Naive B cell (primary cell): ENCODE measurements around the gene SLC8A2. TPM values are rescaled to one million over a fixed set of nuclear protein-coding genes. Genes with fewer than 3 reads are reported as not detected.

Experiments
- ATAC-seq, 2 donors: fragments of 150-1000 bp; cut with Tn5 transposase; 2 replicates each; pipeline ENCODE4 v1.10.0; 2021; ENCODE audit warnings: low read depth in 2 of 2, mild to moderate bottlenecking in 2 of 2, moderate library complexity in 2 of 2
- DNase-seq: peaks from one replicate; pipeline ENCODE4 v3.0.0; 2022
- H3K27ac Mint-ChIP-seq, 6 donors: one replicate each; pipeline ENCODE4 v1.8.0; 2020 to 2022; ENCODE audit warnings: mild to moderate bottlenecking in 6 of 6, mixed read lengths in 6 of 6, moderate library complexity in 5 of 6, inconsistent platforms in 2 of 6
- H3K27me3 Mint-ChIP-seq, 3 donors: one replicate each; pipeline ENCODE4 v1.8.0; 2021 to 2022; ENCODE audit warnings: mixed read lengths in 3 of 3, mild to moderate bottlenecking in 1 of 3
- H3K36me3 Mint-ChIP-seq, 2 donors: one replicate each; pipeline ENCODE4 v1.8.0; 2020 to 2022; ENCODE audit warnings: mixed read lengths in 2 of 2, inconsistent platforms in 1 of 2, mild to moderate bottlenecking in 1 of 2
- H3K4me1 Mint-ChIP-seq, 3 donors: one replicate each; pipeline ENCODE4 v1.8.0; 2020 to 2022; ENCODE audit warnings: mixed read lengths in 3 of 3, inconsistent platforms in 1 of 3, mild to moderate bottlenecking in 1 of 3, moderate library complexity in 1 of 3
- H3K4me3 Mint-ChIP-seq, 8 donors: one replicate each; pipeline ENCODE4 v1.8.0; 2020 to 2022; ENCODE audit warnings: mild to moderate bottlenecking in 8 of 8, mixed read lengths in 8 of 8, moderate library complexity in 8 of 8, inconsistent platforms in 2 of 8
- H3K9me3 Mint-ChIP-seq, 7 donors: one replicate each; pipeline ENCODE4 v1.8.0; 2020 to 2022; ENCODE audit warnings: mixed read lengths in 7 of 7, mild to moderate bottlenecking in 5 of 7, inconsistent platforms in 2 of 7, moderate library complexity in 1 of 7
- polyA plus RNA-seq, 6 donors: library from polyadenylated mRNA; unstranded; fragments of 300-500 nt; fragmentation: Illumina TruSeq; gene quantifications; one replicate each; pipeline ENCODE4 v1.2.3, GENCODE V29; 2021; ENCODE audit warnings: low read depth in 6 of 6

Gene SLC8A2
- polyA plus RNA-seq: not detected

- H3K27me3 Mint-ChIP-seq: peaks cover 35 to 57% (median 54%) of the 10 kb centered on the region in 3 donors
- peak; percentile 45 to 62 for ATAC-seq
- DNase-seq: peak; percentile 24
- peaks cover 0 to 6% (median 0%) of the 10 kb centered on the region in 7 donors for H3K9me3 Mint-ChIP-seq
- peak within 1 kb of the TSS; percentile 27 to 87 (median 57) for H3K4me3 Mint-ChIP-seq
- peak within 1 kb of the TSS in 4 of 6 donors; percentile 10 to 88 (median 82) for H3K27ac Mint-ChIP-seq
- peaks cover 20 to 22% (median 21%) of the 10 kb centered on the region in 3 donors for H3K4me1 Mint-ChIP-seq
- H3K36me3 Mint-ChIP-seq: peaks cover 0 to 15% of the 10 kb centered on the region in 2 donors
These were observed at the start of gene SLC8A2 for GRCh38 chr19:47471733-47472457. Gene SLC8A2, minus strand, starts transcription at chr19:47471893. Its CDS starts 5,490 bp downstream, at chr19:47466403.

GRCh38 chr19:47520839-47521238 lies 49.1 kb upstream of the SLC8A2 start:
- Mint-ChIP-seq H3K4me1 (peaks cover 40 to 66% (median 55%) of the 10 kb centered on the region in 3 donors), H3K27me3 (peaks cover 19 to 31% (median 22%) of the 10 kb centered on the region in 3 donors), H3K27ac (no peak overlapping the region), H3K9me3 (no peaks in the 10 kb centered on the region), H3K36me3 (no peaks in the 10 kb centered on the region), H3K4me3 (no peak overlapping the region)
- no peak for DNase-seq
- ATAC-seq: no peak

GRCh38 chr19:47520343-47520806 lies 48.7 kb upstream of the SLC8A2 start:
- no peaks in the 10 kb centered on the region for H3K9me3 Mint-ChIP-seq
- peak overlapping the region in 2 of 6 donors; percentile 16 to 82 for H3K27ac Mint-ChIP-seq
- ATAC-seq (no peak), DNase-seq (no peak)
- no peaks in the 10 kb centered on the region for H3K36me3 Mint-ChIP-seq
- H3K4me3 Mint-ChIP-seq: peak overlapping the region in 4 of 8 donors; percentile 6 to 75 (median 32)
- peaks cover 19 to 31% (median 22%) of the 10 kb centered on the region in 3 donors for H3K27me3 Mint-ChIP-seq
- H3K4me1 Mint-ChIP-seq: peaks cover 40 to 71% (median 59%) of the 10 kb centered on the region in 3 donors

DNA sequence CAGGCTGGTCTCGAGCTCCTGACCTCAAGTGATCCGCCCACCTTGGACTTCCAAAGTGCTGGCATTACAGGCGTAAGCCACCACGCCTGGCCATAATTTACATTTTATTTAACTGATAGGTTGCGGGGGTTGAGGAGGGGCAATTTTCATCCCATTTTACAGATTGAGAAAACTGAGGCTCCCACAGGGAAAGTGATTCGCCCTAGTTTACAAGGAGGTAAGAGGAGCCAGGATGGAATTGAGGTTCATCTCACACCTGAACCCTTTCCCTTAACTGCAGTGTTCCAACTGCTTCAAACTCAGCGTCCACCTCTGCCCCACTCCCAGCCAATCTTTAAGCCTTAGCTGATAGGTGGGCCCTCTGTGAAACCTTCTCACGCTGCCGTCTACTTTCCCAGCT lies 47.2 kb upstream of the SLC8A2 start:
- no peak for ATAC-seq
- H3K4me1 Mint-ChIP-seq: peaks cover 51 to 79% (median 71%) of the 10 kb centered on the region in 3 donors
- no peaks in the 10 kb centered on the region for H3K36me3 Mint-ChIP-seq
- H3K27ac Mint-ChIP-seq: peak overlapping the region in 2 of 6 donors; percentile 44 to 87
- H3K4me3 Mint-ChIP-seq: peak overlapping the region in 5 of 8 donors; percentile 8 to 73 (median 49)
- peaks cover 17 to 26% (median 18%) of the 10 kb centered on the region in 3 donors for H3K27me3 Mint-ChIP-seq
- DNase-seq: no peak
- no peaks in the 10 kb centered on the region for H3K9me3 Mint-ChIP-seq

- ATAC-seq (peak; percentile 31 to 32), DNase-seq (peak; percentile 76)
- peak overlapping the region in 7 of 8 donors; percentile 43 to 78 (median 62) for H3K4me3 Mint-ChIP-seq
- H3K9me3 Mint-ChIP-seq: no peaks in the 10 kb centered on the region
- H3K27ac Mint-ChIP-seq: peak overlapping the region in 5 of 6 donors; percentile 49 to 86 (median 82)
- peaks cover 9 to 19% (median 11%) of the 10 kb centered on the region in 3 donors for H3K27me3 Mint-ChIP-seq
- H3K4me1 Mint-ChIP-seq: peaks cover 52 to 79% (median 73%) of the 10 kb centered on the region in 3 donors
- H3K36me3 Mint-ChIP-seq: no peaks in the 10 kb centered on the region
These were observed 46.4 kb upstream of the SLC8A2 start for GRCh38 chr19:47518139-47518538.

DNA sequence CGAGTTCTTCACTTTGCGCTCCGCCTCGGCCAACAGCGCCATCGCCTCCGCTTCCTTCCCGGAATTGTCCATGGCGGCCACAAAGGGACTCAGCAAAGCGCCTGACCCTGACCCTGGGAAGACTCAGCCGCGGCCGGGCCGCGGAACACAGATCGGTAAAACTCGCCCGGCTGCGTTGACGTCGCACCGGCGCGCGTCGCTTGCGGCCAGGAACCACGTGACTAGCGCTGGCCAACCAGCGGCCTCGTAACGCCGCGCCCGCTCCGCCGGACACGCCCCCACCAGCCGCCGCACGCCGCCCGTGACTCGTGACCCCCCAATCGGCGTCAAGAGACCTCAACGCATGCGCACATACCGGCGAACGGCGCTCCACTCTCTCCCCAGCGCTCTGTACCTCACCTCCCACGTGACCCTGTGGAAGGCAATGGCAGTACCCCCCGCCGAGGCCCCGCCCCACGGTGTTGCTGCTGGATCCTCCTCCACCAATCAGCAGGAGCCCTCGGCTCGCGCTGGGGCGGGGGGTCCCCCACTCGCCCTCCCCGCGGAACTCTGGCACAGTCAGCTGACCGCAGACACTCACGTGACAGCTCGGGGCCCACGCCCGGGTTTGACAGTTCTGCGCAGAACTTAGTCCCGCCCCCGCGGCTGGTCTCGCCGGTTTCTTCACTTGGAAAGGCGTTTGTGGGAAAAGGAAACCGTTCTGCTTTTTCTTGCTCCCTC lies 43.3 kb upstream of the SLC8A2 start, which contains the start of gene NAPA:
TSS of gene NAPA (minus strand) at position 195 of the 720 bp plus-strand sequence. CDS start at position 72, 123 bp downstream.
- Mint-ChIP-seq H3K9me3 (no peaks in the 10 kb centered on the region), H3K4me1 (peaks cover 69 to 90% (median 84%) of the 10 kb centered on the region in 3 donors), H3K27me3 (peaks cover 0 to under 1% (median 0%) of the 10 kb centered on the region in 3 donors), H3K4me3 (peak within 1 kb of the TSS; percentile 95 to 100 (median 99)), H3K36me3 (no peaks in the 10 kb centered on the region), H3K27ac (peak within 1 kb of the TSS; percentile 99 to 100 (median 100))
- DNase-seq (peak; percentile 100), ATAC-seq (peak; percentile 82 to 85)

- no peaks in the 10 kb centered on the region for H3K36me3 Mint-ChIP-seq
- H3K27ac Mint-ChIP-seq: peak overlapping the region; percentile 99 to 100 (median 100)
- H3K9me3 Mint-ChIP-seq: no peaks in the 10 kb centered on the region
- peak overlapping the region; percentile 95 to 100 (median 99) for H3K4me3 Mint-ChIP-seq
- H3K27me3 Mint-ChIP-seq: no peaks in the 10 kb centered on the region
- no peak for DNase-seq
- H3K4me1 Mint-ChIP-seq: peaks cover 69 to 89% (median 84%) of the 10 kb centered on the region in 3 donors
- ATAC-seq: peak; percentile 0 to 1
These were observed 42.6 kb upstream of the SLC8A2 start for GRCh38 chr19:47514151-47514868.

DNA sequence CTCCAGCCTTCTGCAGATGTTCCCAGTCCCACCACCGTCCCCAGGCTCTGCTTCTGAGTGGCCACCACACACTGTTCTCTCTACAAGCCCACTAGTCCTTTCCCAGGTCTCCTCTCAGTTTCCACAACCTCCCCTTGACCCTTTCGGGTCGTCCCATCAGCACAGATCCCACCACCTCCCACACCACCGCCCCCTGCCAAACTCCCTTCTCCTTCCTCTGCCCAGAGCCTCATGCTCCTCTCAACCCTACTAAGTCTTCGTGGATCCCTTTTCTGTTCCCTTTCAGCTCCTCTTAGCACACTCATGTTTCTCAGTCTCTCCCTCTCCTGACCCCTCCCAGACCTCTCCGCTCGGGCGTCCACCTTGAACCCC lies 41.2 kb upstream of the SLC8A2 start:
- no peak for ATAC-seq
- Mint-ChIP-seq H3K36me3 (no peaks in the 10 kb centered on the region), H3K4me3 (peak overlapping the region; percentile 79 to 100 (median 98)), H3K4me1 (peaks cover 59 to 76% (median 71%) of the 10 kb centered on the region in 3 donors), H3K27me3 (no peaks in the 10 kb centered on the region), H3K27ac (peak overlapping the region; percentile 89 to 100 (median 100)), H3K9me3 (no peaks in the 10 kb centered on the region)
- no peak for DNase-seq

- DNase-seq (no peak), ATAC-seq (no peak)
- Mint-ChIP-seq H3K9me3 (no peaks in the 10 kb centered on the region), H3K27ac (peak overlapping the region; percentile 78 to 100 (median 100)), H3K4me3 (peak overlapping the region; percentile 79 to 100 (median 98)), H3K27me3 (no peaks in the 10 kb centered on the region), H3K36me3 (no peaks in the 10 kb centered on the region), H3K4me1 (peaks cover 58 to 78% (median 68%) of the 10 kb centered on the region in 3 donors)
These were observed 40.7 kb upstream of the SLC8A2 start for GRCh38 chr19:47512183-47512947.

- peak overlapping the region in 4 of 8 donors; percentile 7 to 95 (median 14) for H3K4me3 Mint-ChIP-seq
These were observed 40.0 kb upstream of the SLC8A2 start for GRCh38 chr19:47511681-47512080.

GRCh38 chr19:47511128-47511517 lies 39.4 kb upstream of the SLC8A2 start:
- H3K27ac Mint-ChIP-seq: peak overlapping the region in 3 of 6 donors; percentile 37 to 85 (median 70)
- DNase-seq (no peak), ATAC-seq (no peak)
- peak overlapping the region in 2 of 8 donors; percentile 16 to 95 for H3K4me3 Mint-ChIP-seq
- no peaks in the 10 kb centered on the region for H3K9me3 Mint-ChIP-seq
- H3K36me3 Mint-ChIP-seq: no peaks in the 10 kb centered on the region
- no peaks in the 10 kb centered on the region for H3K27me3 Mint-ChIP-seq
- peaks cover 50 to 69% (median 60%) of the 10 kb centered on the region in 3 donors for H3K4me1 Mint-ChIP-seq

More at GRCh38 chr19:47511681-47512080, 40.0 kb upstream of the SLC8A2 start:
- ATAC-seq (no peak), DNase-seq (no peak)
- Mint-ChIP-seq H3K27me3 (no peaks in the 10 kb centered on the region), H3K27ac (peak overlapping the region in 3 of 6 donors; percentile 54 to 100 (median 71)), H3K36me3 (no peaks in the 10 kb centered on the region), H3K9me3 (no peaks in the 10 kb centered on the region), H3K4me1 (peaks cover 56 to 75% (median 66%) of the 10 kb centered on the region in 3 donors)

DNA sequence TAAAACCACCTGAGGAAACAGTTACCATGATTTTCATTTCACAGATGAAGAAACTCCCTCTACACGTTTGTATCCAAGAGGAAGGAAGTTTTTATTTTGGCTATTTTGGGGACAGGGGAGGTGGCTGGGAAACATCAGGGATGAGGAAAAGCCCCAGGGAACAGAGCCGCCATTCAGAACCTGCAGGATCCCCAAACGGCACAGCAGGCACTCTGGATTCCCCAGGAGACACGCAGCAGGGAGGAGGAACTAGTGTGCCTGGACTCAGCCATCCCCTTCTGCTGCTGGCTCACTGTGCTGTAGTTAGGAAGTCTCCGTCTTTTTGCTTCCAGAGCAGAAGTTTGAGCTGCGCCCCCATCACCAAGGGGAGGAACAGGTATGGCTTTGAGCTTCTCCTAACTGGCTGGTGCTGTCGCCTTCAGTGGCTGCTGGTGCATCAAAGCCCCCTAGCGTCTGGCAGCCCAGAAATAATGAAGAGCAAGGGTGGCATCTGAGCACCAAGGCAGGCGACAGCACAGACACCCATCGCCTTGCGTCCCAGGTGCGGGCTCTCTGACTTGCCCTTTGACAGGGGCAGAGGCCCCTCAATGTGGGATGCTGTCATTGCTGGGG lies 38.9 kb upstream of the SLC8A2 start:
- peaks cover 48 to 65% (median 55%) of the 10 kb centered on the region in 3 donors for H3K4me1 Mint-ChIP-seq
- H3K27me3 Mint-ChIP-seq: no peaks in the 10 kb centered on the region
- peak overlapping the region in 3 of 6 donors; percentile 15 to 70 (median 30) for H3K27ac Mint-ChIP-seq
- DNase-seq (no peak), ATAC-seq (no peak)
- peak overlapping the region in 2 of 8 donors; percentile 5 to 95 for H3K4me3 Mint-ChIP-seq
- H3K9me3 Mint-ChIP-seq: no peaks in the 10 kb centered on the region
- H3K36me3 Mint-ChIP-seq: no peaks in the 10 kb centered on the region
